HFFc6 (cell line): Measurements from ENCODE around the gene HAT1. TPM values are rescaled to one million over a fixed set of nuclear protein-coding genes. Genes with fewer than 3 reads are reported as not detected.
"Not testable (repeated sequence)": the region's sequence is repeated elsewhere in the genome, so short reads cannot be mapped to it uniquely, and the experiment has no call there.

Source experiments
- DNase-seq: peaks from one replicate; pipeline ENCODE4 v3.0.0-alpha.2; 2018
- H3K27ac Mint-ChIP-seq: 2 replicates; pipeline ENCODE4 v1.8.0; 2020; ENCODE audit warnings: mild to moderate bottlenecking, mixed read lengths
- H3K27me3 Mint-ChIP-seq: 2 replicates; pipeline ENCODE4 v1.8.0; 2021; ENCODE audit warnings: mild to moderate bottlenecking, moderate library complexity, mixed read lengths; ENCODE audit not compliant: insufficient read depth
- H3K36me3 Mint-ChIP-seq: 2 replicates; pipeline ENCODE4 v1.8.0; 2021; ENCODE audit warnings: low read depth, mixed read lengths
- H3K4me1 Mint-ChIP-seq: 2 replicates; pipeline ENCODE4 v1.8.0; 2020; ENCODE audit warnings: low read depth, mixed read lengths
- H3K4me3 Mint-ChIP-seq: 2 replicates; pipeline ENCODE4 v1.8.0; 2020; ENCODE audit warnings: mild to moderate bottlenecking, moderate library complexity, mixed read lengths
- H3K9me3 Mint-ChIP-seq: 2 replicates; pipeline ENCODE4 v1.8.0; 2020; ENCODE audit warnings: mild to moderate bottlenecking, mixed read lengths
- total RNA-seq, 6 experiments: library from RNA; stranded (reverse); fragmentation: NEBNext Ultra II Directional; extraction: Animal tissue kit (Norgen Biotek cat#: 25700); gene quantifications; 2 replicates in 1 of 6; 3 replicates in 5 of 6; pipeline ENCODE4 v1.2.3, GENCODE V29; 2021
- TF ChIP-seq, protein P1 (sequence below): fragments of 200-600 bp; sonication (generic); IDR thresholded peaks from 2 replicates; pipeline ENCODE4 v1.5.0; 2021; ENCODE audit warnings: antibody characterized with exemption, mild to moderate bottlenecking

Gene HAT1
- total RNA-seq, 6 experiments from 2014 or later: 40.3 to 65.1 (median 61.3) TPM

DNA sequence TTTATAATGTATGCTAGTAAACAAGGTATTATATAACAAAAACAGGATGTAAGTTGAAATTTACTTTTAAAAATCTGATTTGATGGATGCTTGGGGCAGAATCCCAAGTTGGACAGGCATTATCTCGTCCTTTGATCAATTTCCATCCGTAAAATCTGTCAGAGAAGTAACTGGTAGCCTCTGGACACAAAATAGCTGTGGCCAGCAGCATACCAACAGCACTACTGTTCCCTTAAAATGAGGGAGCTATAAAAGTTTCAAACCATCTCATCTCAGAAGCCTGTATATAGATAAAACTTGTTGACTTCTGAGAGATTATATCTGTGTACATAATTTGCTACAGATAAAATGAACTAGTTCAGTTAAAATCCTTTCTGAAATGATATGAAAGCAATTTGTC, 62.8 kb downstream of the HAT1 start:
- Mint-ChIP-seq H3K4me1 (peaks cover 15% of the 10 kb centered on the region; the same call in 1 of the 2 replicates), H3K27ac (no peak overlapping the region; the same call in 1 of the 2 replicates), H3K27me3 (no peaks in the 10 kb centered on the region), H3K36me3 (peaks cover 13% of the 10 kb centered on the region), H3K9me3 (no peaks in the 10 kb centered on the region), H3K4me3 (no peak overlapping the region)
- TF ChIP-seq, protein P1, sequence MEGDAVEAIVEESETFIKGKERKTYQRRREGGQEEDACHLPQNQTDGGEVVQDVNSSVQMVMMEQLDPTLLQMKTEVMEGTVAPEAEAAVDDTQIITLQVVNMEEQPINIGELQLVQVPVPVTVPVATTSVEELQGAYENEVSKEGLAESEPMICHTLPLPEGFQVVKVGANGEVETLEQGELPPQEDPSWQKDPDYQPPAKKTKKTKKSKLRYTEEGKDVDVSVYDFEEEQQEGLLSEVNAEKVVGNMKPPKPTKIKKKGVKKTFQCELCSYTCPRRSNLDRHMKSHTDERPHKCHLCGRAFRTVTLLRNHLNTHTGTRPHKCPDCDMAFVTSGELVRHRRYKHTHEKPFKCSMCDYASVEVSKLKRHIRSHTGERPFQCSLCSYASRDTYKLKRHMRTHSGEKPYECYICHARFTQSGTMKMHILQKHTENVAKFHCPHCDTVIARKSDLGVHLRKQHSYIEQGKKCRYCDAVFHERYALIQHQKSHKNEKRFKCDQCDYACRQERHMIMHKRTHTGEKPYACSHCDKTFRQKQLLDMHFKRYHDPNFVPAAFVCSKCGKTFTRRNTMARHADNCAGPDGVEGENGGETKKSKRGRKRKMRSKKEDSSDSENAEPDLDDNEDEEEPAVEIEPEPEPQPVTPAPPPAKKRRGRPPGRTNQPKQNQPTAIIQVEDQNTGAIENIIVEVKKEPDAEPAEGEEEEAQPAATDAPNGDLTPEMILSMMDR: no peak
- DNase-seq: peak; percentile 70

DNA sequence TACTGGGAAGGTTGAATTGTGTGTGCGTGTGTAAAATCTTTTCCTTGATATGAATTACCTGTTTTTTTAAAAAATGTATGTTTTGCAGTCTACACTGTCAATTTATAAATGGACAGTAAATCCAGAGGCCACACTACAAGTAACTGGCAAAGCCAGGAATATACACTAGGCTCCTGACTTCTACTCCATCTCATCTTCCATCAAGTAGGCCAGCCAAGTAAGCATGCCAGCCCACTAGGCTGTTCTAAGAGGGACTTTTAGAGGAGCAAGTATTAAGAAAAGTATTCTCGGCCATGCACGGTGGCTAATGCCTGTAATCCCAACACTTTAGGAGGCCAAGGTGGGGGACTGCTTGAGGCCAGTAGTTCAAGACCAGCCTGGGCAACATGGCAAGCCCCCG, 64.5 kb downstream of the HAT1 start:
- Mint-ChIP-seq H3K27me3 (no peaks in the 10 kb centered on the region), H3K36me3 (peaks cover 13% of the 10 kb centered on the region), H3K4me1 (peaks cover 15% of the 10 kb centered on the region; the same call in 1 of the 2 replicates), H3K27ac (no peak overlapping the region), H3K4me3 (no peak overlapping the region), H3K9me3 (no peaks in the 10 kb centered on the region)
- TF ChIP-seq, protein P1: no peak
- no peak for DNase-seq

DNA sequence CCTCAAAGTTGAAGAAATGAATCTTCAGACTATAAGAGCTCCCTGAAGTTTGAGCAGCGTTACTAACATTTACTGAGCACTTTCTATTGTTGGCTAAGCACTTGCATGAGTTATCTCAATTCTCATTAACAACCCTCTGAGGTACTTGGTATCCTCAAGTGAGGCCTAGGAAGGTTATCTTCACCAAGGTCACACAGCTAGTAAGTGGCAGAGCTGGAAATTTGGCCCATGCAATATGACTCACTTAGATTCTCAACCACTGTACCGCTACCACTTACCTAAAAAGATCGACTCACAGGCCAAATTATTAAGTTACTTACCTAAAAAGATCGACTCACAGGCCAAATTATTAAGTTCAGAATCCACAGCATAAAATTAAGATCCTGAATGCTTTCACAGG, 68.8 kb downstream of the HAT1 start:
- peaks cover 18% of the 10 kb centered on the region for H3K4me1 Mint-ChIP-seq
- no peaks in the 10 kb centered on the region for H3K36me3 Mint-ChIP-seq
- TF ChIP-seq, protein P1: no peak
- H3K27ac Mint-ChIP-seq: no peak overlapping the region
- H3K9me3 Mint-ChIP-seq: no peaks in the 10 kb centered on the region
- H3K27me3 Mint-ChIP-seq: no peaks in the 10 kb centered on the region
- DNase-seq: no peak
- no peak overlapping the region for H3K4me3 Mint-ChIP-seq

DNA sequence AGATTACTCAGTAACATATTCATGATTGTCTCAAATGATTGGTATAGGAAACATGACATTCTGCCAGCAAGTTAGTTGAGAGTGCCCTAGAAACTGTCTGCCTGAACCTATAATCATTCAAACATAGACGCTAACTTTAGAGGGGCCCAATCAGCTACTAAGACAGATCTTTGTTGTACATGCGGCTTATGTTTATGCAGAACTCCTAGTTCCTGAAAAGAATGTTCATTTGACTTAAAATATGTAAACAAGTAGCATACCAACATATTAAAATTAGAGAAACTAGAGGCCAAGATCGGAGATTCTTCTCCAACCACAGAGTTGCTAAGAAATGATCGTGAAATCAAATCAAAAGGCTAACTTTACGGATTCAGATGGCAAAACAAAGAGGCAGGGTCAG, 73.3 kb downstream of the HAT1 start:
- Mint-ChIP-seq H3K27me3 (no peaks in the 10 kb centered on the region; the same call in 1 of the 2 replicates), H3K9me3 (no peaks in the 10 kb centered on the region), H3K36me3 (no peaks in the 10 kb centered on the region), H3K4me3 (peak overlapping the region; percentile 29; the same call in 1 of the 2 replicates), H3K27ac (no peak overlapping the region), H3K4me1 (peaks cover 31% of the 10 kb centered on the region)
- TF ChIP-seq, protein P1: no peak
- no peak for DNase-seq

DNA sequence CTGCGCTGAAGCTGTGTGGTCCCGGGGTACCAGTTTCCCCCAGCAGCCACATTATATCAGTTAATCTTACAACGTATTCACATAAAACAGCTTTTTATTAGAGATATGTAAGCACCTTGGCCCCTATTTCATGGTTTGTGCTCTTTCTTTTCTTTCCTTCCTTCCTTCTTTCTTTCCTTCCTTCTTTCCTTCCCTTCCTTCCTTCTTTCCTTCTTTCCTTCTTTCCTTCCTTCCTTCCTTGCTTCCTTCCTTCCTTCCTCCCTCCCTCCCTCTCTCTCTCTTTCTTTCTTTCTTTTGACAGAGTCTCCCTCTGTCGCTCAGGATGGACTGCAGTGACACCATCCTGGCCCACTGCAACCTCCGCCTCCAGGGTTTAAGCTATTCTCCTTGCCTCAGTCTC, 73.8 kb downstream of the HAT1 start:
- Mint-ChIP-seq H3K4me3 (peak overlapping the region; percentile 29; the same call in 1 of the 2 replicates), H3K27me3 (no peaks in the 10 kb centered on the region; the same call in 1 of the 2 replicates), H3K36me3 (peaks cover 4% of the 10 kb centered on the region; the same call in 1 of the 2 replicates), H3K4me1 (peaks cover 36% of the 10 kb centered on the region), H3K27ac (no peak overlapping the region), H3K9me3 (no peaks in the 10 kb centered on the region)
- DNase-seq: no peak
- TF ChIP-seq, protein P1: no peak

DNA sequence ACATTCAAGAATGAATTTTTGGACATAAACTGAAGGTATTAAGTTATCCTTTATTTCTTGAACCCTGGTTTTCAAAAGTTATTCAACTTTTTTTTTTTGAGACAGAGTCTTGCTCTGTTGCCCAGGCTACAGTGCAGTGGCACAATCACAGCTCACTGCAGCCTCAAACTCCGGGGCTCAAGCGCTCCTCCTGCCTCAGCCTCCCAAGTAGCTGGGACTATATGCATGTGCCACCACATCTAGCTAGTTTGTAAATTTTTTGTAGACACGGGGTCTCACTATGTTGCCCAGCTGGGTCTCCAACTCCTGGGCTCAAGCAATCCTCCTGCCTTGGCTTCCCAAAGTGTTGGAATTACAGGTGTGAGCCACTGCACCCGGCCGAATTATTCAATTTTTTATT, 74.8 kb downstream of the HAT1 start:
- H3K27ac Mint-ChIP-seq, H3K27me3 Mint-ChIP-seq, DNase-seq, H3K9me3 Mint-ChIP-seq, H3K36me3 Mint-ChIP-seq, H3K4me3 Mint-ChIP-seq: not testable (repeated sequence)
- H3K4me1 Mint-ChIP-seq: peaks cover 39% of the 10 kb centered on the region
